Measurements from ENCODE around the gene ASB18. TPM values are rescaled to one million over a fixed set of nuclear protein-coding genes. Genes with fewer than 3 reads are reported as not detected.

ASB18 gene
- total and polyA plus RNA-seq, 8 donors, result 0.05 to 0.07 (median 0.06) TPM; not detected in 5

GRCh38 chr2:236254001-236254400, 10.2 kb downstream of the ASB18 start:
- Histone ChIP-seq H3K9me3 (no peaks in the 10 kb centered on the region), H3K4me3 (no peak overlapping the region), H3K27ac (no peak overlapping the region), H3K27me3 (peaks cover 0 to 22% of the 10 kb centered on the region in 2 donors), H3K36me3 (no peaks in the 10 kb centered on the region), H3K4me1 (no peaks in the 10 kb centered on the region)
- ATAC-seq (no peak), DNase-seq (no peak)
- no peak for TF ChIP-seq CTCF (IDR thresholded peaks at IDR 0.05)
- intact Hi-C loops (cut with DNase I), result no loop called here

- Histone ChIP-seq H3K4me3 (no peak overlapping the region), H3K9me3 (no peaks in the 10 kb centered on the region), H3K4me1 (no peaks in the 10 kb centered on the region), H3K27me3 (peaks cover 0 to 8% of the 10 kb centered on the region in 2 donors), H3K36me3 (no peaks in the 10 kb centered on the region), H3K27ac (no peak overlapping the region)
- intact Hi-C loops (cut with DNase I), result no loop called here
- ATAC-seq (no peak), DNase-seq (no peak)
- TF ChIP-seq CTCF (IDR thresholded peaks at IDR 0.05), result no peak
These were observed 11.6 kb downstream of the ASB18 start for GRCh38 chr2:236252602-236253001.

- intact Hi-C loops (cut with DNase I), result no loop called here
- Histone ChIP-seq H3K36me3 (no peaks in the 10 kb centered on the region), H3K9me3 (no peaks in the 10 kb centered on the region), H3K27me3 (no peaks in the 10 kb centered on the region), H3K4me1 (no peaks in the 10 kb centered on the region), H3K4me3 (no peak overlapping the region), H3K27ac (no peak overlapping the region)
- no peak for TF ChIP-seq CTCF (IDR thresholded peaks at IDR 0.05)
- DNase-seq (no peak), ATAC-seq (no peak)
These were observed 13.2 kb downstream of the ASB18 start for GRCh38 chr2:236250909-236251579.

- Histone ChIP-seq H3K9me3 (no peaks in the 10 kb centered on the region), H3K36me3 (no peaks in the 10 kb centered on the region), H3K4me3 (no peak overlapping the region), H3K4me1 (no peaks in the 10 kb centered on the region), H3K27ac (no peak overlapping the region), H3K27me3 (peaks cover 0 to 7% of the 10 kb centered on the region in 2 donors)
- TF ChIP-seq CTCF (IDR thresholded peaks at IDR 0.05), result no peak
- ATAC-seq (no peak), DNase-seq (no peak)
- intact Hi-C loops (cut with DNase I), result no loop called here
These were observed 13.9 kb downstream of the ASB18 start for GRCh38 chr2:236250286-236250685.

- peaks cover 0 to 10% of the 10 kb centered on the region in 2 donors for H3K27me3 ChIP-seq
- no peak overlapping the region for H3K4me3 ChIP-seq
- DNase-seq, result no peak
- H3K36me3 ChIP-seq, result no peaks in the 10 kb centered on the region
- intact Hi-C loops (cut with DNase I), result no loop called here
- ATAC-seq, result no peak
- no peaks in the 10 kb centered on the region for H3K9me3 ChIP-seq
- TF ChIP-seq CTCF (IDR thresholded peaks at IDR 0.05), result no peak
- no peaks in the 10 kb centered on the region for H3K4me1 ChIP-seq
- no peak overlapping the region for H3K27ac ChIP-seq
These were observed 15.1 kb downstream of the ASB18 start for GRCh38 chr2:236249066-236249465.
